ENCODE results near the gene MINDY1. TPM values are rescaled to one million over a fixed set of nuclear protein-coding genes. Genes with fewer than 3 reads are reported as not detected.

The MINDY1 gene
- total RNA-seq, 1 experiment from 2014 or later = 6.8 TPM

GRCh38 chr1:151005729-151006319 is 878 bp downstream of the MINDY1 start:
- Histone ChIP-seq H4K8ac (replicated peaks; ENCODE audit: insufficient read length, low read depth, low read length) (no peak overlapping the region), H3T11ph (ENCODE audit: low read length) (no peak overlapping the region), H2BK120ac (ENCODE audit: low read depth, low read length, poor library complexity, severe bottlenecking) (no peak overlapping the region), H3K79me1 (ENCODE audit: insufficient read depth, low read depth, low read length, poor library complexity, severe bottlenecking) (no peaks in the 10 kb centered on the region), H2AFZ (ENCODE audit: low read length) (no peak overlapping the region), H4K91ac (ENCODE audit: insufficient read length, low read depth, low read length) (no peak overlapping the region), H2BK15ac (ENCODE audit: low read depth, low read length) (no peak overlapping the region), H3K27ac (ENCODE audit: insufficient read length, low read depth, low read length) (no peak overlapping the region), H3K9me3 (ENCODE audit: control insufficient read depth, low read depth, low read length) (no peaks in the 10 kb centered on the region), H3K4ac (ENCODE audit: low read depth, low read length) (no peak overlapping the region), H3K79me2 (ENCODE audit: insufficient read depth, low read length) (no peaks in the 10 kb centered on the region; the same call in 1 of the 2 replicates), H3K27me3 (ENCODE audit: insufficient read depth, low read length) (no peaks in the 10 kb centered on the region), H2BK20ac (ENCODE audit: low read depth, low read length, poor library complexity, severe bottlenecking) (no peak overlapping the region), H3K14ac (ENCODE audit: insufficient read depth, low read length) (no peak overlapping the region), H3K9ac (ENCODE audit: extremely low read depth, insufficient read length, low read length) (no peak overlapping the region), H3K4me2 (ENCODE audit: insufficient read depth, insufficient read length, low read length) (peak overlapping the region; percentile 58), H3K18ac (ENCODE audit: insufficient read length, low read depth, low read length) (no peak overlapping the region), H2BK12ac (ENCODE audit: insufficient read length, low read depth, low read length) (no peak overlapping the region), H4K20me1 (ENCODE audit: control insufficient read depth, insufficient read depth, insufficient read length) (no peaks in the 10 kb centered on the region), H3K23ac (ENCODE audit: insufficient read length, low read depth, low read length) (no peak overlapping the region), H3K23me2 (ENCODE audit: insufficient read length, low read depth, low read length, poor library complexity, severe bottlenecking) (peaks cover 13% of the 10 kb centered on the region), H2BK5ac (ENCODE audit: insufficient read length, low read length) (no peak overlapping the region), H4K5ac (ENCODE audit: insufficient read length, low read depth, low read length) (no peak overlapping the region), H3K4me1 (ENCODE audit: insufficient read depth, low read length) (peaks cover 5% of the 10 kb centered on the region; the same call in 1 of the 2 replicates), H3K56ac (ENCODE audit: insufficient read length, low read depth, low read length) (no peak overlapping the region), H2AK5ac (ENCODE audit: insufficient read length, low read length) (no peak overlapping the region)
- H3K36me3 Mint-ChIP-seq (ENCODE audit: insufficient read depth in 1 of 3, low read depth in 3 of 3) = peaks cover 0 to 4% (median 0%) of the 10 kb centered on the region in 3 experiments; a peak in 1 of 7 replicates
- no peak for DNase-seq
- H3K4me1 Mint-ChIP-seq = peaks cover 35 to 44% of the 10 kb centered on the region in 2 experiments
- H3K27me3 Mint-ChIP-seq (ENCODE audit: low read depth) = no peaks in the 10 kb centered on the region; the same call in 1 of the 2 replicates
- H3K4me3 Mint-ChIP-seq = peak overlapping the region; percentile 67 to 99
- H3K27ac Mint-ChIP-seq = peak overlapping the region in 2 of 3 experiments; percentile 97 to 98; a peak in 5 of 7 replicates
- no CpG with 5 or more reads among the region's 4 CpGs for WGBS (ENCODE audit: extremely low coverage, insufficient read length, low lambda C conversion rate)
- no peak for TF ChIP-seq CTCF (conservative IDR thresholded peaks at IDR 0.05)
- H3K9me3 Mint-ChIP-seq = no peaks in the 10 kb centered on the region; a peak in 2 of 5 replicates
